GM12878 (cell line): ENCODE measurements around the gene FFAR4. TPM values are rescaled to one million over a fixed set of nuclear protein-coding genes. Genes with fewer than 3 reads are reported as not detected.

ENCODE experiments used
- ATAC-seq: fragments of 200-7000 bp; cut with Tn5 transposase; 3 replicates; pipeline ENCODE4 v1.9.1; 2020; ENCODE audit warnings: mild to moderate bottlenecking, moderate library complexity
- BruUV-seq: library from RNA; stranded (reverse); fragments of 400-500 nt; replicated peaks from 2 replicates; lab custom pipeline; 2021; lab: Mats Ljungman, UMichigan
- CTCF ChIA-PET: fragments of 300-600 bp; sonication (Branson Sonifier 250); formaldehyde crosslinking; extraction: SDS; loops from one replicate; lab custom pipeline; 2021; ENCODE audit warnings: inconsistent platforms; lab: Yijun Ruan, JAX
- POLR2A ChIA-PET: fragments of 350-600 bp; formaldehyde crosslinking; extraction: SDS; loops from one replicate; lab custom pipeline; 2021; ENCODE audit warnings: inconsistent platforms; lab: Charles Lee
- RAD21 ChIA-PET: fragments of 300-600 bp; sonication (Branson Sonifier 250); formaldehyde crosslinking; loops from one replicate; lab custom pipeline; 2023; ENCODE audit warnings: antibody characterized with exemption; ENCODE audit not compliant: unreplicated experiment; lab: Charles Lee
- SMC1A ChIA-PET: fragments of 300-600 bp; sonication (Branson Sonifier 250); formaldehyde crosslinking; loops from one replicate; lab custom pipeline; 2023; ENCODE audit not compliant: unreplicated experiment, uncharacterized antibody; lab: Charles Lee
- DNase-seq: peaks from one replicate; pipeline ENCODE4 v3.0.0-alpha.2; 2011; ENCODE audit warnings: low read depth, low spot score
- FAIRE-seq: peaks from 3 replicates; lab custom pipeline; 2011; peaks lifted over from hg19 to GRCh38; lab: Jason Lieb, UNC
- H2AFZ ChIP-seq: 2 replicates; pipeline ENCODE4 v1.6.0; 2011; ENCODE audit warnings: low read depth, low read length, control low read depth; ENCODE audit not compliant: control insufficient read depth
- H3K27ac ChIP-seq: 2 replicates; pipeline ENCODE4 v1.5.1; 2011; ENCODE audit warnings: control low read depth; ENCODE audit not compliant: control insufficient read depth, insufficient read depth
- H3K27me3 ChIP-seq, 2 experiments: replicated peaks in 1 of 2; 2 replicates each; pipeline versions ENCODE4 v1.6.0 to v1.6.1; 2011; ENCODE audit warnings: low read length in 1 of 2; ENCODE audit not compliant: control insufficient read depth in 2 of 2, insufficient read depth in 2 of 2
- H3K36me3 ChIP-seq, 2 experiments: 2 replicates each; pipeline ENCODE4 v1.5.1; 2011; ENCODE audit warnings: low read length in 1 of 2; ENCODE audit not compliant: control insufficient read depth in 2 of 2, insufficient read depth in 2 of 2
- H3K4me1 ChIP-seq: 2 replicates; pipeline ENCODE4 v1.6.1; 2011; ENCODE audit warnings: mild to moderate bottlenecking, low read length, moderate library complexity, mixed read lengths; ENCODE audit not compliant: control insufficient read depth, insufficient read depth
- H3K4me2 ChIP-seq: 2 replicates; pipeline ENCODE4 v1.6.0; 2011; ENCODE audit warnings: control low read depth; ENCODE audit not compliant: control insufficient read depth, insufficient read depth
- H3K4me3 ChIP-seq: fragments of 200-600 bp; sonication (generic); 2 replicates; pipeline ENCODE4 v1.5.1; 2016
- H3K79me2 ChIP-seq: 2 replicates; pipeline ENCODE4 v1.6.0; 2011; ENCODE audit warnings: low read length; ENCODE audit not compliant: control insufficient read depth, insufficient read depth
- H3K9ac ChIP-seq: 2 replicates; pipeline ENCODE4 v1.8.0; 2011; ENCODE audit warnings: low read length, control low read depth, mixed read lengths; ENCODE audit not compliant: control insufficient read depth, insufficient read depth
- H3K9me3 ChIP-seq: replicated peaks from 3 replicates; pipeline ENCODE4 v1.5.1; 2011; ENCODE audit warnings: mild to moderate bottlenecking, low read length; ENCODE audit not compliant: control insufficient read depth, insufficient read depth
- H4K20me1 ChIP-seq: 2 replicates; pipeline ENCODE4 v1.6.0; 2011; ENCODE audit not compliant: control insufficient read depth, insufficient read depth
- KLF5 ChIP-seq: fragments of 450-650 bp; IDR thresholded peaks from 2 replicates; pipeline ENCODE4 v1.6.1; 2014; ENCODE audit warnings: mild to moderate bottlenecking; ENCODE audit not compliant: partially characterized antibody
- MXI1 ChIP-seq: fragments of 150-350 bp; IDR thresholded peaks from 2 replicates; pipeline ENCODE4 v1.6.1; 2011; ENCODE audit warnings: low read depth, mild to moderate bottlenecking, inconsistent platforms, low read length, improper control_type of control experiment
- NBN ChIP-seq: fragments of 450-650 bp; IDR thresholded peaks from 2 replicates; pipeline ENCODE4 v1.6.1; 2016
- NR2C2 ChIP-seq: IDR thresholded peaks from 2 replicates; pipeline ENCODE4 v1.6.1; 2011; ENCODE audit warnings: borderline replicate concordance, low read depth; ENCODE audit not compliant: control insufficient read depth, insufficient read length
- NRF1 ChIP-seq: conservative IDR thresholded peaks from 2 replicates; pipeline ENCODE4 v1.6.1; 2011; ENCODE audit warnings: mild to moderate bottlenecking, low read depth, low read length, improper control_type of control experiment
- RBBP5 ChIP-seq: fragments of 200-600 bp; sonication (generic); conservative IDR thresholded peaks from 2 replicates; pipeline ENCODE4 v1.6.1; 2016
- RUNX3 ChIP-seq: IDR thresholded peaks from 2 replicates; pipeline ENCODE4 v1.6.1; 2012; ENCODE audit warnings: low read length, inconsistent platforms
- SMARCA5 ChIP-seq: fragments of 450-650 bp; IDR thresholded peaks from 2 replicates; pipeline ENCODE4 v1.6.1; 2017; ENCODE audit warnings: mild to moderate bottlenecking
- SREBF1 ChIP-seq: IDR thresholded peaks from 2 replicates; pipeline ENCODE4 v1.6.1; 2012; ENCODE audit warnings: mild to moderate bottlenecking, low read length
- TCF12 ChIP-seq: IDR thresholded peaks from 2 replicates; pipeline ENCODE4 v1.6.1; 2011; ENCODE audit warnings: low read depth, mild to moderate bottlenecking, low read length
- YBX1 ChIP-seq: fragments of 450-650 bp; IDR thresholded peaks from 2 replicates; pipeline ENCODE4 v1.6.1; 2016; ENCODE audit warnings: antibody characterized with exemption
- ZNF622 ChIP-seq: fragments of 450-650 bp; IDR thresholded peaks from 2 replicates; pipeline ENCODE4 v1.6.1; 2017; ENCODE audit warnings: mild to moderate bottlenecking, inconsistent platforms
- WGBS: methylation state at CpG from one replicate; pipeline ENCODE4 v1.1.6; 2016; ENCODE audit warnings: low lambda C conversion rate; ENCODE audit not compliant: insufficient replicate concordance, insufficient coverage; ENCODE audit errors: missing lambda C conversion rate; 5-methylcytosine and 5-hydroxymethylcytosine counted together
- in situ Hi-C: fragments of 300-500 bp; cut with MboI; formaldehyde crosslinking; loops from 9 replicates; pipeline ENCODE4 v1.14.3; 2018; ENCODE audit warnings: mixed read lengths
- intact Hi-C: fragments of 100-400 bp; cut with micrococcal nuclease; formaldehyde crosslinking; loops from one replicate; pipeline ENCODE4 v1.14.2; 2022; ENCODE audit not compliant: unreplicated experiment
- polyA plus RNA-seq, 11 experiments: library from polyadenylated mRNA; depleted of rRNA in 4 of 11; unstranded in 6 of 11; stranded (reverse) in 5 of 11; fragments of >200 nt; fragmentation: Nextera tagmentation in 4 of 11; fragmentation: Illumina TruSeq in 1 of 11; extraction: Ambion mirVana in 4 of 11; extraction: Trizol in 1 of 11; gene quantifications; 1 replicate in 1 of 11; 2 replicates in 10 of 11; pipeline versions ENCODE4 v1.2.1 to v1.2.3, GENCODE V29; 2011 to 2016; ENCODE audit warnings: inconsistent platforms in 2 of 11, missing spikeins in 2 of 11, low read depth in 1 of 11
- total RNA-seq, 4 experiments: library from RNA; depleted of rRNA in 3 of 4; stranded (reverse); fragments of >200 nt in 3 of 4; fragmentation: Illumina TruSeq in 1 of 4; extraction: Trizol in 1 of 4; gene quantifications; 2 replicates each; pipeline versions ENCODE4 v1.2.1 to v1.2.3, GENCODE V29; 2013 to 2021
- TF ChIP-seq, protein P1 (sequence below): fragments of 150-350 bp; IDR thresholded peaks from 2 replicates; pipeline ENCODE4 v1.6.1; 2016; ENCODE audit warnings: low read depth, low read length
- TF ChIP-seq, protein P2 (sequence below): fragments of 150-350 bp; IDR thresholded peaks from 2 replicates; pipeline ENCODE4 v1.6.1; 2014; ENCODE audit warnings: mild to moderate bottlenecking, low read depth, low read length
- TF ChIP-seq, protein P3 (sequence below): IDR thresholded peaks from 2 replicates; pipeline ENCODE4 v1.6.1; 2011; ENCODE audit warnings: low read depth, mild to moderate bottlenecking, low read length, moderate library complexity, borderline replicate concordance; ENCODE audit errors: extremely low read depth
- TF ChIP-seq, protein P4 (sequence below): fragments of 450-650 bp; IDR thresholded peaks from 2 replicates; pipeline ENCODE4 v1.6.1; 2016; ENCODE audit warnings: mild to moderate bottlenecking

Gene FFAR4
- total and polyA plus RNA-seq, 10 of the 15 experiments (the other 5 are each of a cell fraction or from before 2014, with no cell fraction given): not detected

DNA sequence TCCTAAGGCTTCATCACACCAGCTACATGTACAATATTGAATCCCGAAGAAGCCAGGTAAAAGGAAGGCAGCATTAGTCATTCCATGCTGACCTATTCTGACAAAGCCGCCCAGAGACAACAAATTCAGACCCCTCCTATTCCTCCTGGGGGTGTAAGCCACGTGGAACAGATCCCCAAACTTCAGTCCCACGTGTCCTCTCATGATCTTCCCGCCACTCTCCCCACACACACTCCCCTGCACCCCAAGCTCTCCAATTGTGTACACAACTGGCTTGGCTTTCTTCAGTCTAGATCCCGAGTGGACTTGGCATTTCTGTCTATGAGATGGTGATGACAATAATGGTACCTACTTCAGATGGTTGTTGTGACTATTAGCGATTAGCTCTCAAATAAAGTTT lies 54.5 kb downstream of the FFAR4 start:
- ChIA-PET RAD21 (no interaction called here), SMC1A (no interaction called here), CTCF (no interaction called here), POLR2A (no interaction called here)
- H3K36me3 ChIP-seq: no peaks in the 10 kb centered on the region
- no peaks in the 10 kb centered on the region for H3K79me2 ChIP-seq
- H3K4me2 ChIP-seq: no peak overlapping the region
- TF ChIP-seq NRF1: no peak
- no peak for TF ChIP-seq RBBP5
- TF ChIP-seq YBX1: no peak
- TF ChIP-seq, protein P1, sequence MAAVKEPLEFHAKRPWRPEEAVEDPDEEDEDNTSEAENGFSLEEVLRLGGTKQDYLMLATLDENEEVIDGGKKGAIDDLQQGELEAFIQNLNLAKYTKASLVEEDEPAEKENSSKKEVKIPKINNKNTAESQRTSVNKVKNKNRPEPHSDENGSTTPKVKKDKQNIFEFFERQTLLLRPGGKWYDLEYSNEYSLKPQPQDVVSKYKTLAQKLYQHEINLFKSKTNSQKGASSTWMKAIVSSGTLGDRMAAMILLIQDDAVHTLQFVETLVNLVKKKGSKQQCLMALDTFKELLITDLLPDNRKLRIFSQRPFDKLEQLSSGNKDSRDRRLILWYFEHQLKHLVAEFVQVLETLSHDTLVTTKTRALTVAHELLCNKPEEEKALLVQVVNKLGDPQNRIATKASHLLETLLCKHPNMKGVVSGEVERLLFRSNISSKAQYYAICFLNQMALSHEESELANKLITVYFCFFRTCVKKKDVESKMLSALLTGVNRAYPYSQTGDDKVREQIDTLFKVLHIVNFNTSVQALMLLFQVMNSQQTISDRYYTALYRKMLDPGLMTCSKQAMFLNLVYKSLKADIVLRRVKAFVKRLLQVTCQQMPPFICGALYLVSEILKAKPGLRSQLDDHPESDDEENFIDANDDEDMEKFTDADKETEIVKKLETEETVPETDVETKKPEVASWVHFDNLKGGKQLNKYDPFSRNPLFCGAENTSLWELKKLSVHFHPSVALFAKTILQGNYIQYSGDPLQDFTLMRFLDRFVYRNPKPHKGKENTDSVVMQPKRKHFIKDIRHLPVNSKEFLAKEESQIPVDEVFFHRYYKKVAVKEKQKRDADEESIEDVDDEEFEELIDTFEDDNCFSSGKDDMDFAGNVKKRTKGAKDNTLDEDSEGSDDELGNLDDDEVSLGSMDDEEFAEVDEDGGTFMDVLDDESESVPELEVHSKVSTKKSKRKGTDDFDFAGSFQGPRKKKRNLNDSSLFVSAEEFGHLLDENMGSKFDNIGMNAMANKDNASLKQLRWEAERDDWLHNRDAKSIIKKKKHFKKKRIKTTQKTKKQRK: no peak
- TF ChIP-seq, protein P2, sequence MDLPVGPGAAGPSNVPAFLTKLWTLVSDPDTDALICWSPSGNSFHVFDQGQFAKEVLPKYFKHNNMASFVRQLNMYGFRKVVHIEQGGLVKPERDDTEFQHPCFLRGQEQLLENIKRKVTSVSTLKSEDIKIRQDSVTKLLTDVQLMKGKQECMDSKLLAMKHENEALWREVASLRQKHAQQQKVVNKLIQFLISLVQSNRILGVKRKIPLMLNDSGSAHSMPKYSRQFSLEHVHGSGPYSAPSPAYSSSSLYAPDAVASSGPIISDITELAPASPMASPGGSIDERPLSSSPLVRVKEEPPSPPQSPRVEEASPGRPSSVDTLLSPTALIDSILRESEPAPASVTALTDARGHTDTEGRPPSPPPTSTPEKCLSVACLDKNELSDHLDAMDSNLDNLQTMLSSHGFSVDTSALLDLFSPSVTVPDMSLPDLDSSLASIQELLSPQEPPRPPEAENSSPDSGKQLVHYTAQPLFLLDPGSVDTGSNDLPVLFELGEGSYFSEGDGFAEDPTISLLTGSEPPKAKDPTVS: no peak
- TF ChIP-seq, protein P3, sequence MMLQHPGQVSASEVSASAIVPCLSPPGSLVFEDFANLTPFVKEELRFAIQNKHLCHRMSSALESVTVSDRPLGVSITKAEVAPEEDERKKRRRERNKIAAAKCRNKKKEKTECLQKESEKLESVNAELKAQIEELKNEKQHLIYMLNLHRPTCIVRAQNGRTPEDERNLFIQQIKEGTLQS: no peak
- TF ChIP-seq NR2C2: no peak
- TF ChIP-seq SREBF1: no peak
- no peak for TF ChIP-seq SMARCA5
- TF ChIP-seq NBN: no peak
- TF ChIP-seq, protein P4, sequence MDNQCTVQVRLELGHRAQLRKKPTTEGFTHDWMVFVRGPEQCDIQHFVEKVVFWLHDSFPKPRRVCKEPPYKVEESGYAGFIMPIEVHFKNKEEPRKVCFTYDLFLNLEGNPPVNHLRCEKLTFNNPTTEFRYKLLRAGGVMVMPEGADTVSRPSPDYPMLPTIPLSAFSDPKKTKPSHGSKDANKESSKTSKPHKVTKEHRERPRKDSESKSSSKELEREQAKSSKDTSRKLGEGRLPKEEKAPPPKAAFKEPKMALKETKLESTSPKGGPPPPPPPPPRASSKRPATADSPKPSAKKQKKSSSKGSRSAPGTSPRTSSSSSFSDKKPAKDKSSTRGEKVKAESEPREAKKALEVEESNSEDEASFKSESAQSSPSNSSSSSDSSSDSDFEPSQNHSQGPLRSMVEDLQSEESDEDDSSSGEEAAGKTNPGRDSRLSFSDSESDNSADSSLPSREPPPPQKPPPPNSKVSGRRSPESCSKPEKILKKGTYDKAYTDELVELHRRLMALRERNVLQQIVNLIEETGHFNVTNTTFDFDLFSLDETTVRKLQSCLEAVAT: no peak
- TF ChIP-seq MXI1: no peak
- no peak for TF ChIP-seq TCF12
- no peak for TF ChIP-seq ZNF622
- TF ChIP-seq KLF5: no peak
- TF ChIP-seq RUNX3: no peak
- H2AFZ ChIP-seq: no peak overlapping the region
- ATAC-seq: no peak
- FAIRE-seq: no peak
- H3K9me3 ChIP-seq: no peaks in the 10 kb centered on the region
- no peak overlapping the region for H3K27ac ChIP-seq
- H3K9ac ChIP-seq: no peak overlapping the region
- H4K20me1 ChIP-seq: no peaks in the 10 kb centered on the region
- no peaks in the 10 kb centered on the region; a peak in 1 of 4 replicates for H3K27me3 ChIP-seq
- no peak overlapping the region for H3K4me3 ChIP-seq
- intact Hi-C loops (no loop called here), in situ Hi-C loops (no loop called here)
- peaks cover 2% of the 10 kb centered on the region; the same call in 1 of the 2 replicates for H3K4me1 ChIP-seq
- BruUV-seq: no TSS peak
- 23% methylated on average over 7 of the region's 7 CpGs for WGBS
- DNase-seq: no peak
